ENCODE results near the gene TSC2.

The TSC2 gene

GRCh38 chr16:2071454-2072202, 23.8 kb downstream of the TSC2 start:
- DNase-seq: no peak

- DNase-seq: no peak
Measured at GRCh38 chr16:2072926-2073325, 25.1 kb downstream of the TSC2 start.

GRCh38 chr16:2074071-2074470, 26.3 kb downstream of the TSC2 start:
- DNase-seq: no peak

GRCh38 chr16:2075631-2076030, 27.8 kb downstream of the TSC2 start:
- DNase-seq: no peak

GRCh38 chr16:2076072-2076865, 28.5 kb downstream of the TSC2 start:
- no peak for DNase-seq

- no peak for DNase-seq
Measured at GRCh38 chr16:2077016-2077415, 29.2 kb downstream of the TSC2 start.

- DNase-seq: no peak
Measured at GRCh38 chr16:2077696-2078095, 29.9 kb downstream of the TSC2 start.

- DNase-seq: no peak
Measured at GRCh38 chr16:2078096-2078495, 30.3 kb downstream of the TSC2 start.

- no peak for DNase-seq
Measured at GRCh38 chr16:2078691-2079090, 30.9 kb downstream of the TSC2 start.

GRCh38 chr16:2079311-2079800, 31.6 kb downstream of the TSC2 start:
- DNase-seq: no peak

GRCh38 chr16:2079991-2080390, 32.2 kb downstream of the TSC2 start:
- DNase-seq: no peak

- no peak for DNase-seq
Measured at GRCh38 chr16:2081201-2082084, 33.7 kb downstream of the TSC2 start.

- DNase-seq: no peak
Measured at GRCh38 chr16:2082171-2082982, 34.6 kb downstream of the TSC2 start.

GRCh38 chr16:2082983-2083364, 35.2 kb downstream of the TSC2 start:
- DNase-seq: no peak

- DNase-seq: no peak
Measured at GRCh38 chr16:2083409-2083808, 35.6 kb downstream of the TSC2 start.

- DNase-seq: no peak
Measured at GRCh38 chr16:2083876-2084780, 36.3 kb downstream of the TSC2 start.

GRCh38 chr16:2084895-2085625, 37.3 kb downstream of the TSC2 start:
- no peak for DNase-seq

- DNase-seq: no peak
Measured at GRCh38 chr16:2085669-2086068, 37.9 kb downstream of the TSC2 start.

- DNase-seq: no peak
Measured at GRCh38 chr16:2086106-2086742, 38.4 kb downstream of the TSC2 start.
